SU-DHL-6 (cell line): Measurements from ENCODE around the gene RBM26.
"Not testable (repeated sequence)": the region's sequence is repeated elsewhere in the genome, so short reads cannot be mapped to it uniquely, and the experiment has no call there.

Experiments
- H2AFZ ChIP-seq: fragments of 200-600 bp; sonication (generic); 2 replicates; pipeline ENCODE4 v1.6.1; 2014; ENCODE audit warnings: low read depth, mild to moderate bottlenecking, moderate library complexity, mixed read lengths, antibody characterized with exemption, low read length; ENCODE audit not compliant: severe bottlenecking
- H3F3A ChIP-seq: fragments of 200-600 bp; shearing (Covaris generic); 2 replicates; pipeline ENCODE4 v1.6.0; 2016; ENCODE audit warnings: antibody characterized with exemption, mild to moderate bottlenecking; ENCODE audit not compliant: insufficient read depth
- H3K27ac ChIP-seq: fragments of 200-600 bp; sonication (generic); 2 replicates; pipeline ENCODE4 v1.5.1; 2016; ENCODE audit warnings: low read depth, mild to moderate bottlenecking, low read length, moderate library complexity, mixed read lengths
- H3K27me3 ChIP-seq: fragments of 200-600 bp; sonication (generic), shearing (Covaris generic); 2 replicates; pipeline ENCODE4 v1.6.0; 2014; ENCODE audit warnings: mild to moderate bottlenecking, low read length
- H3K36me3 ChIP-seq: fragments of 200-600 bp; sonication (generic); 2 replicates; pipeline ENCODE4 v1.6.1; 2014; ENCODE audit warnings: mild to moderate bottlenecking, low read length, mixed read lengths
- H3K4me2 ChIP-seq: fragments of 300-600, 200-600 bp; shearing (Covaris generic), sonication (generic); 2 replicates; pipeline ENCODE4 v1.6.0; 2014; ENCODE audit warnings: low read length, low read depth, mild to moderate bottlenecking; ENCODE audit not compliant: poor library complexity, severe bottlenecking
- H3K4me3 ChIP-seq: fragments of 200-600 bp; sonication (generic); 2 replicates; pipeline ENCODE4 v1.5.1; 2014; ENCODE audit warnings: antibody characterized with exemption, low read length, mild to moderate bottlenecking, mixed read lengths; ENCODE audit not compliant: insufficient read depth, poor library complexity, severe bottlenecking
- H3K79me2 ChIP-seq: fragments of 200-600 bp; sonication (generic); 2 replicates; pipeline ENCODE4 v1.6.1; 2014; ENCODE audit warnings: mild to moderate bottlenecking, low read length, moderate library complexity; ENCODE audit not compliant: insufficient read depth
- H3K9ac ChIP-seq: fragments of 200-600 bp; sonication (generic); 2 replicates; pipeline ENCODE4 v1.7.0; 2014; ENCODE audit warnings: mild to moderate bottlenecking, low read length
- H3K9me2 ChIP-seq: fragments of 200-600 bp; sonication (generic); replicated peaks from 2 replicates; pipeline ENCODE4 v1.6.1; 2014; ENCODE audit warnings: low read length; ENCODE audit not compliant: insufficient read depth
- H3K9me3 ChIP-seq: fragments of 200-600 bp; sonication (generic); 2 replicates; pipeline ENCODE4 v1.6.1; 2014; ENCODE audit warnings: low read length, mixed read lengths; ENCODE audit not compliant: insufficient read depth
- H4K20me1 ChIP-seq: fragments of 200-600 bp; sonication (generic); 2 replicates; pipeline ENCODE4 v1.6.1; 2014; ENCODE audit warnings: low read depth, mild to moderate bottlenecking, antibody characterized with exemption, low read length, moderate library complexity, mixed read lengths
- EZH2phosphoT487 ChIP-seq: fragments of 200-600 bp; sonication (generic), shearing (Covaris generic); conservative IDR thresholded peaks from 2 replicates; pipeline ENCODE4 v1.6.1; 2018; ENCODE audit warnings: mild to moderate bottlenecking, antibody characterized with exemption, low read length, moderate library complexity, mixed read lengths
- TF ChIP-seq, protein P1 (sequence below): fragments of 200-600 bp; sonication (generic); IDR thresholded peaks from one replicate; pipeline ENCODE4 v1.5.1; 2017; ENCODE audit warnings: antibody characterized with exemption, mild to moderate bottlenecking, low read length, moderate library complexity; ENCODE audit not compliant: insufficient read depth, poor library complexity, severe bottlenecking

Gene RBM26

GRCh38 chr13:79282508-79282907, 123.5 kb downstream of the RBM26 start:
- no peak overlapping the region for H3K9ac ChIP-seq
- no peaks in the 10 kb centered on the region for H3K9me2 ChIP-seq
- no peaks in the 10 kb centered on the region for H3K36me3 ChIP-seq
- TF ChIP-seq, protein P1, sequence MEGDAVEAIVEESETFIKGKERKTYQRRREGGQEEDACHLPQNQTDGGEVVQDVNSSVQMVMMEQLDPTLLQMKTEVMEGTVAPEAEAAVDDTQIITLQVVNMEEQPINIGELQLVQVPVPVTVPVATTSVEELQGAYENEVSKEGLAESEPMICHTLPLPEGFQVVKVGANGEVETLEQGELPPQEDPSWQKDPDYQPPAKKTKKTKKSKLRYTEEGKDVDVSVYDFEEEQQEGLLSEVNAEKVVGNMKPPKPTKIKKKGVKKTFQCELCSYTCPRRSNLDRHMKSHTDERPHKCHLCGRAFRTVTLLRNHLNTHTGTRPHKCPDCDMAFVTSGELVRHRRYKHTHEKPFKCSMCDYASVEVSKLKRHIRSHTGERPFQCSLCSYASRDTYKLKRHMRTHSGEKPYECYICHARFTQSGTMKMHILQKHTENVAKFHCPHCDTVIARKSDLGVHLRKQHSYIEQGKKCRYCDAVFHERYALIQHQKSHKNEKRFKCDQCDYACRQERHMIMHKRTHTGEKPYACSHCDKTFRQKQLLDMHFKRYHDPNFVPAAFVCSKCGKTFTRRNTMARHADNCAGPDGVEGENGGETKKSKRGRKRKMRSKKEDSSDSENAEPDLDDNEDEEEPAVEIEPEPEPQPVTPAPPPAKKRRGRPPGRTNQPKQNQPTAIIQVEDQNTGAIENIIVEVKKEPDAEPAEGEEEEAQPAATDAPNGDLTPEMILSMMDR: no peak
- TF ChIP-seq EZH2phosphoT487: no peak
- H4K20me1 ChIP-seq: no peaks in the 10 kb centered on the region
- H3K27me3 ChIP-seq: no peaks in the 10 kb centered on the region
- no peak overlapping the region for H3K27ac ChIP-seq
- no peaks in the 10 kb centered on the region for H3K79me2 ChIP-seq
- H2AFZ ChIP-seq: no peak overlapping the region
- no peaks in the 10 kb centered on the region for H3F3A ChIP-seq
- H3K9me3 ChIP-seq: no peaks in the 10 kb centered on the region
- no peak overlapping the region for H3K4me3 ChIP-seq
- no peak overlapping the region for H3K4me2 ChIP-seq

- H3K4me3 ChIP-seq: no peak overlapping the region
- H4K20me1 ChIP-seq: no peaks in the 10 kb centered on the region
- H3K79me2 ChIP-seq: no peaks in the 10 kb centered on the region
- no peaks in the 10 kb centered on the region for H3K9me2 ChIP-seq
- no peak overlapping the region for H3K27ac ChIP-seq
- TF ChIP-seq, protein P1: no peak
- no peak for TF ChIP-seq EZH2phosphoT487
- no peaks in the 10 kb centered on the region for H3K9me3 ChIP-seq
- H3K27me3 ChIP-seq: no peaks in the 10 kb centered on the region
- H3F3A ChIP-seq: no peaks in the 10 kb centered on the region
- no peak overlapping the region for H3K4me2 ChIP-seq
- H2AFZ ChIP-seq: no peak overlapping the region
- H3K9ac ChIP-seq: no peak overlapping the region
- no peaks in the 10 kb centered on the region for H3K36me3 ChIP-seq
Observed at GRCh38 chr13:79281339-79281747, 124.7 kb downstream of the RBM26 start.

DNA sequence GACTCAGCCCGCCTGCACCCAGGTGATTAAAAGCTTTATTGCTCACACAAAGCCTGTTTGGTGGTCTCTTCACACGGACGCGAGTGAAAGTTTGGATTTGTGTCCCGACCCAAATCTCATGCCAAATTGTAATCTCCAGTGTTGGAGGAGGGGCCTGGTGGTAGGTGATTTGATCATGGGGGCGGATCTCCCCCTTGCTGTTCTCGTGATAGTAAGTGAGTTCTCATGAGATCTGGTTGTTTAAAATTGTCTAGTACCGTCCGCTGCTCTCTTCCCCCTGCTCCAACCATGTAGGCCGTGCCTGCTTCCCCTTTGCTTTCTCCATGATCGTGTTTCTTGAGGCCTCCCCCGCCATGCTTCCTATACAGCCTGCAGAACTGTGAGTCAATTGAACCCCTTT, 126.3 kb downstream of the RBM26 start:
- H3K9ac ChIP-seq, H3K4me3 ChIP-seq, H3F3A ChIP-seq, H4K20me1 ChIP-seq, H3K36me3 ChIP-seq, H3K27ac ChIP-seq, H3K9me2 ChIP-seq, H3K4me2 ChIP-seq, H3K79me2 ChIP-seq, H3K9me3 ChIP-seq, H3K27me3 ChIP-seq, H2AFZ ChIP-seq: not testable (repeated sequence)

- Histone ChIP-seq H3F3A (no peaks in the 10 kb centered on the region), H3K4me2 (no peak overlapping the region), H3K9ac (no peak overlapping the region), H3K36me3 (no peaks in the 10 kb centered on the region), H3K27ac (no peak overlapping the region), H3K9me2 (no peaks in the 10 kb centered on the region), H4K20me1 (no peaks in the 10 kb centered on the region), H3K27me3 (no peaks in the 10 kb centered on the region), H3K4me3 (no peak overlapping the region), H3K9me3 (no peaks in the 10 kb centered on the region), H3K79me2 (no peaks in the 10 kb centered on the region), H2AFZ (no peak overlapping the region)
- TF ChIP-seq, protein P1: no peak
- TF ChIP-seq EZH2phosphoT487: no peak
Observed at GRCh38 chr13:79273045-79273444, 133.0 kb downstream of the RBM26 start.
